DOHH2 (cell line): Measurements from ENCODE around the gene USP6.

Source experiments
- CTCF ChIP-seq: fragments of 200-600 bp; sonication (generic); IDR thresholded peaks from one replicate; pipeline ENCODE4 v1.5.1; 2014; ENCODE audit warnings: antibody characterized with exemption, mild to moderate bottlenecking, low read depth, low read length; ENCODE audit not compliant: poor library complexity, severe bottlenecking
- EZH2phosphoT487 ChIP-seq: fragments of 200-600 bp; sonication (generic); IDR thresholded peaks from 2 replicates; pipeline ENCODE4 v1.6.1; 2017; ENCODE audit warnings: borderline replicate concordance, mild to moderate bottlenecking, antibody characterized with exemption, low read length, moderate library complexity, mixed read lengths

DNA sequence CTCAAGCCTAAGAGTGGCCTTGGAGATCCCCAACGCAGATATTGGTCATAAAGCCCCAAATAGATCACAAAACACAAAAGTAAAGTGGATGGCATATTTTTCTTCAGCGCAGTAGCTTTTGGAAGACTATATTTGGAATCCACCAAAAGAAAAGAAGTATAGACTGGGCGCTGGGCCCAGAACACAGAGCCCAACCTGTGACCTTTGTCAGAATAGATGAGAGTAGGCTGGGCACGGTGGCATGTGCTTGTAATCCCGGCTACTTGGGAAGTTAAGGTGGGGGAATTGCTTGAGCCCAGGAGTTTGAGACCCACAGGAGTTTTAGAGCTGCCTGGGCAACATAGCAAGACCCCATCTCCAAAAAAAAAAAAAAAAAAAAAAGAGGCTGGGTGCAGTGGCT lies 104.2 kb downstream of the USP6 start:
- TF ChIP-seq EZH2phosphoT487 (no peak), CTCF (no peak)
